ENCODE data around the gene METAP2.
"Not testable (repeated sequence)": the region's sequence is repeated elsewhere in the genome, so short reads cannot be mapped to it uniquely, and the experiment has no call there.

METAP2 gene

DNA sequence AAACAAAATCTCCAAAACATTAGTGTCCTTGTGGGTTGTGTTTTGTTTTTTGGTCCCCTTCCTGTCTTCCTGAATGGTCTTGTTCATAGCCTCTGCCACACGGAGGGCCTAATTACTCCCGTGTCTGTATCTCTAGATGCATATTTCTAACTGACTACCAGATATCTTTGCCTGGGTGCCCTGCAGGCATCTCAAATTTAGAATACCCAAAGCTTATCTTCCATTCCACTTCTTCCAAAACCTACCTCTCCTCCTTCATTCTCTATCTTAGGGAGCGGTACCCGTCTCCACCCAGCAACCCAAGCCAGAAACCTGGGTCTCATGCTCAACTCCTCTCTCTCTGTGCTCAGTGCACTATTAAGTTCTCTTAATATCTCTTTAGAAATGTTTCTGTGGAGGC lies 10.9 kb upstream of the METAP2 start:
- no peak for DNase-seq

DNA sequence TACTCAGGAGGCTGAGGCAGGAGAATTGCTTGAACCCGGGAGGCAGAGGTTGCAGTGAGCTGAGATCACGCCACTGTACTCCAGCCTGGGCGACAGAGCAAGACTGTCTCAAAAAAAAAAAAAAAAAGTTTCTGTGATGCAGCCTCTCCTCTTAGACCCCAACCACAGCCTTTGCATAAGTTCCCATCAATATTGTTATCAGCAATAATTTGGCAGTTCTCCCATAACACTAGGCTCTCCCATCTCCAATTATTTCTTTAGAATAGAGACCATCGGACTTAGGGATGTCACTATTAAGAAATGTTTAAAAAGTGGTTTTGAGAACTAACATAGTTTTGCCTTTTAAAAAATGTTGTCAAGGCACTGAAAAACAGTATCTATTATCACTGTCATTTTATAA lies 10.2 kb upstream of the METAP2 start:
- not testable (repeated sequence) for DNase-seq

DNA sequence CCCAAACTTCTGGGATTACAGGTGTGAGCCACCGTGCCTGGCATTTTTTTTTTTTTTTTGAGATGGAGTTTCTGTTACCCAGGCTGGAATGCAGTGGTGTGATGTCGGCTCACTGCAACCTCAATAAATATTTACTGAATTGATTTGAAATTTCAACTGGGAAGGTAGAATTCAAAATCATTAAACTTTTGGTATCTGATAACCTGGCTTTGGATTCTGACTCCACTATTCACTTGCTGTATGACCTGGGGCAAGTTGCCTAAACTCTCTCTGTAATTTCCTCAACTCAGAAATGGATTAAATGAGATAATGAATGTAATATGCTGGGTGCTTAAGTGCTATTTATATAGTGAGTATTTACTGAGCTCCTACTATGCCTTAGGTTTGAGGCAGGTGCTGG lies 8.7 kb upstream of the METAP2 start:
- DNase-seq, result no peak

DNA sequence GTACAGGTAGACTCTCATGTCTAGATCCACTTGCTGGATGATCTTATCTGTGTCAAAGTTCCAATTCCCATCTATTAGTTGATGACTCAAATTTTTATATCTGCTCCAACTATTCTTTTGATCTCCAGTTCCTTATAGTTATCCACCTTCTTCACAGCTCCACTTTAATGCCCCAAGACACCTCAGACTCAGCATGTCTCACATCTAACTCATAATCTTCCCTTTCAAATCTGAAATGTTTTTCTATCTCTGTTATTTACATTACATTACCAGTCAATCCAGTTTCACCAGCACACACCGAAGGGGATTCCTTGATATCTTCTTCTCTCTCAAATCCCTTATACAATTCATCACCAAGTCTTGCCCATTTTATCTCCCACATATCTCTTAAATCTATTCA lies 3.7 kb upstream of the METAP2 start:
- no peak for DNase-seq

DNA sequence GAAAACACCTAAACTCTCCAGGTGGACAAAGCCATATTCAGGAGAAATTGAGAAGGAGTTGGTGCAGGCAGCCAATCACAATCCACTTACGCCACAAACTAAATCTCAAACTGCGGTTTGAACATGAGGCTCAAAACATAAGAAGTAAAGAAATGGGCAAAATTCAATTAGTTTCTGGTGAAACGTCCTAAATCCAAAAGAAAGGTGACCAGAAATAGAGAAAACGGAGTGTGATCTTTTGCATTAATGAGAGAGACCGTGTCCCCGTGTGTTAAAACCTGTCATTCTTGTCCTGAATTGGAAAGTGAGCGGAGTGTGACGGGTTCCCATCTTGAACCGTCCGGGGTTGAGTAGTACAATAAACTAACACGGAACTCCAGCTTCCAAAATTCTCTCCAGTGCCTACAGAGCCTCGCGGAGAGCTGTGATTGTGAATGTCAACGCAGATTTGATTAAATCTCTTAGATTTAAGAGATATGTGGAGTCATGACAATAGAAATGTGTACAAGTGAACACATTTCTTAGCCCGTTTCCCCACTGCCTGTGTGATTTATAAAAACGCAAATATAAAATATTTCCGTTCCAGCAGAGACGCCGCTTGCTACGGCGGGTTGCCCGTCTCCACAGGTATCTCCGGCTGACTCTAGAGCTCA lies 595 bp upstream of the METAP2 start:
- DNase-seq, result peak; percentile 29

DNA sequence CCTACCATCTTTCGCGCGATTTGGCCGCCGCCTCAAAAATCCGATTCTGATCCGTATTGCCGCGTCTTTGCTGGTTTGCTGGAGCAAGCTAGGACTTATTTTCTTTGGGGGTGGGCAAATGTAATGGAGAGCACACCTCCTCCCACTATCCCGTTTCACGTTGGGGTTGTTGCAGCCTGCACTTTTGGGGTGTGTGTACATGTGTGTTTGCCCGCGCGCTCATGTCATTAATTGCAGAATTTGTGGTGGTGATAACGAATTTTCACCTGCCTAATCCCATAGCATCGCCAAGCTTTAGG lies 657 bp downstream of the METAP2 start:
- DNase-seq, result no peak

DNA sequence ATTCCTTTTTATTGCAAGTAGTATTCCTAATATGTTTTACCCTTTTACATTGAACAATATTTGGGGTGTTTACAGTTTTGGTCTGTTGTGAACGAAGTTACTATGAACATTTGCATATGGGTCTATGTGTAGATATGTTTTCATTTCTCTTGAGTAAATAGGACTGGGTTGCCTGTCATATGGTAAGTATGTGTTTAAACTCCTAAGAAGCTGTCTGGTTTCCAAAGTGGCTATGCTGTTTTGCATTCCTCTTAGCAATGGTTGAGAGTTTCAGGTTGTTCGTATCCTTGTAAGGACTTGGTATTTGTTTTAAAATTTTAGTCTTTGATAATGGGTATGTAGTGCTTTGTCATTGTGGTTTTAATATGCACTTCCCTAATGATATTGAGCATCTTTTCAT lies 6.3 kb downstream of the METAP2 start:
- DNase-seq, result no peak

DNA sequence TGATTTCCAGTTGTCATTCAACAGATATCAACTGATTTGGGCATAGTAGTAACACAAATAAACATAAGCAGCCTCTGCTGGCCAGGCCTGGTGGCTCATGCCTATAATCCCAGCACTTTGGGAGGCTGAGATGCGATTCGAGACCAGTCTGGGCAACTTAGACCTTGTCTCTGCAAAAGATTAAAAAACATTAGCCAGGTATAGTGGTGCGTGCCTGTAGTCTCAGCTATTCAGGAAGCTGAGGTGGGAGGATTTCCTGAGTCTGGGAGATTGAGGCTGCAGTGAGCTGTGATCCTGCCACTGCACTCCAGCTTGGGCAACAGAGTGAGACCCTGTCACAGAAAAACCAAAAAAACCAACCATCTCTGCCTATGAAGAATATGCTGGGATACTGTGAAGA lies 7.1 kb downstream of the METAP2 start:
- no peak for DNase-seq

DNA sequence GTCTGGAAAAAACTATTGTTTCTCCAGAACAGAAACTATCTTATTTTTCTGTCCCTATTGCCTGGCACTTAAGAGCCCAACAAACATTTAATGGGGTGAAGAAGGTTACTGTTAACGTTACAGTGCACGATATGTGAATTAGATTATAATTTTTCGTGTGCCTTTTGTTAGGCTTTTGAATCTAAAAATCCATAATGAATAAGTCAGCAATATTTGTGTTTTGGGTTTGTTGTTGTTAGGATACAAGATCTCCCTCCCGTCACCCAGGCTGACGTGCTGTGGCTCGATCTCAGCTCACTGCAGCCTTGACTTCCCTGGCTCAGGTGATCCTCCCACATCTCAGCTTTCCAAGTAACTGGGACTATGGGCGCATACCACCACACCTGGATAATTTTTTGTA lies 7.9 kb downstream of the METAP2 start:
- DNase-seq, result no peak

DNA sequence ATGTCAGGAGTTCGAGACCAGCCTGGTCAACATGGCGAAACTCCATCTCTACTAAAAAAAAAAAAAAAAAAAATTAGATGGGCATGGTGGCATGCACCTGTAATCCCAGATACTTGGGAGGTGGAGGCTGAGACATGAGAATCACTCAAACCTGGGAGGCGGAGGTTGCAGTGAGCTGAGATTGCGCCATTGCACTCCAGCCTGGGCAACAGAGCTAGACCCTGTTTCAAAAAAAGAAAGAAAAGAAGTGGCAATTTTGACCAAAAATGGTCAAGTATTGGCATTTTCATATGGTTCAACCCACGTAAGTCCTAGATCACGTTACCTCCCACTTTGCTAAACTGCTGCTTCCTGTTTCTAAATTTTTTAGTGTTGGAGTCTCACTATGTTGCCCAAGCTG lies 8.6 kb downstream of the METAP2 start:
- DNase-seq, result not testable (repeated sequence)

DNA sequence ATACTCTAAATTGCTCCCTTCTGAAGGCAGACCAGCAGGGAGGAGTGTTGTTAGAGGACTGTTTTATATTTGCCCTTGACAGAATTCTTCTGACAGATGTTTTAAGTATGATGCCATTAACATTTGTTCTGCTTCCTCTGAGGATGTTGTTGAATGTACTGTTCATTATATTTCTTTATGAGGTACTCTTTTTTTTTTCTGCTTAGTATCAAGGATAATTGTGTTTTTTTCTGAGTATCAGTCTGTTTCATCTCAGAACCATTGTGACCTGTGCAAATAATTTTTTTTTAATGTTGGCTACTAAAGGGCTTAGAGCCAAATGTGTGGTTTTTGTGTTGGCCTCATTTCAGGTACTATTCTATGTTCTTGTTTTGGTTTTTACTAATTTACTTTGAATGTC lies 10.6 kb downstream of the METAP2 start:
- DNase-seq, result no peak

DNA sequence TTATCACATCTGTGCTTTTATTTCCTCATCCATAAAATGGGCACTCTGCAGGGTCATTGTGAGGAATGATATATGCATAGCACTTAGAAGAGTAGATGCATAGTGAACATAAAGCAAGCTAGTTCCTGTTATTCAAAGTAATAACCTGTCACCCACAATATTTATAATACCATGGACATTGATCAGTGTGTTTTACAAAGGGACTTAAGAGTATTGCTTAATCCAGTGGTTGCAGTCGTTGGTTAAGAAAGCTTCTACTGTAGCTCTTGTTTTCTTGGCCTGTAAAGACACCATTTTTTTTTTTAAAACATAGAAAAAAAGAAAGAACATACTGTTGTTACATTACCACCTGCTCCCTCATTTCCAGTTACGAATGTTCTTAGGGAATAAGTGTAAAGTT lies 13.1 kb downstream of the METAP2 start:
- DNase-seq, result no peak

DNA sequence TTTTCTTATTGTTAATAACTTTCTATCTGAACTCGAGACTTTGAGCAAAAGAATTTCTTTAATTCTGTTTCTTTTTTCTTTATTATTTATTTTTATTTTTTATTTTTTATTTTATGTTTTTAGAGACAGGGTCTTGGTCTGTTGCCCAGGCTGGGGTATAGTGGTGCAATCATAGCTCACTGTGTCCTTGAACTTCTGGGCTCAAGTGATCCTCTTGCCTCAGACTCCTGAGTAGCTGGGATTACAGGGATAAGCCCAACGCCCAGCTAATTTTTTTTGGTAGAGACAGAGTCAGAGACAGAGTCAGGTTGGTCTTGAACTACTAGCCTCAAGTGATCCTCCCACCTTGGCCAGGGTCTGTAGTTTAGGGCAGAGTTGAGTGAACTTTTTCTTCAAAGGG lies 18.5 kb downstream of the METAP2 start:
- no peak for DNase-seq

DNA sequence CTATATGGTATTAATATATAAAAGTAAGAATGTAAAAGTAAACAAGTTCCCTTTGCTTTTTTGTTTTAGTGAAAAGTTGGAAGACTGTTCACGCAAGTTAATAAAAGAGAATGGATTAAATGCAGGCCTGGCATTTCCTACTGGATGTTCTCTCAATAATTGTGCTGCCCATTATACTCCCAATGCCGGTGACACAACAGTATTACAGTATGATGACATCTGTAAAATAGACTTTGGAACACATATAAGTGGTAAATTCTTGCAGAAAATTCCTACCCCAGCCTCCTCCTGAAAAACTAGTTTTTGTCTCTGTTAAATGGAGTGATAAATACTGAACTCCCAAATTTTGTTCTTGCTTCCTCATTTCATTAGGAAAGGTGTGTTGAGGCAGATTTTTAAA lies 20.9 kb downstream of the METAP2 start:
- no peak for DNase-seq

DNA sequence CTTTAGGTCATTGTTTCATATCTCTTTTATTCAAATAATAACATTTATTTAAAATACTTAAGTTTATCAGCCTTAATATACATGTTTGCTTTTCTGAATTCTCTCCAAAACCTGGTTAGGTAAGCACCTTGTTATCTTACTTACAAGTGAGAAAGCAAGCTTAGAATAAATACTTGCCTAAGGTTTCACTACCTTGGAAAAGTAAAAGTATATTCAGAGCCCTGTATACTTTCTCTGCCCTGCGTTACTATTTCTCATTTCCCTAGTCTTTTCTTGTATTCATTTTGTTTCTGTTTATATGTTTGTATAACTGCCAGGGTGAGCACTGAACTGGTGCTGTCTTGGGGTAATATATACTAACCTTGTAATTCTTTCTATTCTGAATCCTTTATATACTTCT lies 21.5 kb downstream of the METAP2 start:
- no peak for DNase-seq

DNA sequence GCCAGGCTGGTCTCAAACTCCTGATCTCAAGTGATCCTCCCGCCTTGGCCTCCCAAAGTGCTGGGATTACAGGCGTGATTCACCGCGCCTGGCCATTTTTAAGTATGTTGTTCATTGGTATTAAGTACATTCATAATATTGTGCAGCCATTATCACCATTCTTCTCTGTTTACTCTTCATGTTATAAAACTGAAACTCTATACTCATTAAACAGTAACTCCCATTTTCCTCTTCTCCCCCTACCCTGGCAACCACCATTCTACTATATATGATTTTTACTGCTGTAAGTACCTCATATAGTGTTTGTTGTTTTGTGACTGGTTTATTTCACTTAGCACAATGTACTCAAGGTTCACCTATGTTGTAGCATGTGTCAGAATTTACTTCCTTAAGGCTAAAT lies 23.1 kb downstream of the METAP2 start:
- DNase-seq, result no peak

DNA sequence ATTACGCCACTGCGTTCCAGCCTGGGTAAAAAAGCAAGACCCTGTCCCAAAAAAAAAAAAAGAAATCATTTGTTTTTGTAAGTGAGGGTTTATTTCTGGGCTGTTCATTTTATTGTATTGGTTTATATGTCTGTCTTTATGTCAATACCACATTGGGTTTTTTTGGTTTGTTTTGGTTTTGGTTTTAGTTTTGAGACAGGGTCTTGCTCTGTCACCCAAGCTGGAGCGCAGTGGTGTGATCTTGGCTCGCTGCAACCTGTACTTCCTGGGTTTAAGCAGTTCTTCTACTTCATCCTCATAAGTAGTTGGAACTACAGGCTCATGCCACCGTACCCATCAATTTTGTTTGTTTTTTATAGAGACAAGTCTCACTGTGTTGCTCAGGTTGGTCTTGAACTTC lies 25.0 kb downstream of the METAP2 start:
- no peak for DNase-seq

DNA sequence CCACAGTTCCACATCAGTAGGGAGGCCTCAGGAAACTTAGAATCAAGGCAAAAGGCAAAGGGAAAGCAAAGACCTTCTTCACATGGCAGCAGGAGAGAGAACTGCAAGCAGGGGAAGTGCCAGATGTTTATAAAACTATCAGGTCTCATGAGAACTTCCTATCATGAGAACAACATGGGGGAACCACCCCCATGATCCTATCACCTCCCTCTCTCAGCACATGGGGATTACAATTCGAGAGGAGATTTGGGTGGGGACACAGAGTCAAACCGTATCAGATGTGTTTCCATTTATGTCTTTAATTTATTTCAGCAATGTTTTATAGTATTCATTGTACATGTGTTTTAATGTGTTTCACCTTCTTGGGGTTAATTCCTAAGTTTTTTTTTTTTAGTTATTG lies 25.8 kb downstream of the METAP2 start:
- DNase-seq, result no peak

DNA sequence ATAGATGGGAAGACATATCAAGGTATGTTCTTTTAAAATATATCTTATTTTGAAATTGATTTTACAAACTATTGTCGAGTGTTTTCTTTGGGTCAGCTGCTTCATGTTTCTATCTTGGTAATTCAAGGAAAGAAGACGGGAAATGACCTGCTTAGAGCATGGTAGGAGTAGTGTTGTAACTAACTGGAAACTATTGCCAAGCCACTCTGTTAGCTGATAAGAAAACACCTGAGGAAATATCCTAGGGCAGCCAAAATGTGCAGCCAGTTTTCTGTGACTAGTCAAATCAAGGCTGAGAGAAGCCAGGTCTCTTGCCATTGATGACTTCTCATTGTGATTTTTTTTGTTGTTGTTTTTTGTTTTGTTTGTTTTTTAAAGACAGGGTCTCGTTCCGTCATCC lies 30.2 kb downstream of the METAP2 start:
- DNase-seq, result no peak

DNA sequence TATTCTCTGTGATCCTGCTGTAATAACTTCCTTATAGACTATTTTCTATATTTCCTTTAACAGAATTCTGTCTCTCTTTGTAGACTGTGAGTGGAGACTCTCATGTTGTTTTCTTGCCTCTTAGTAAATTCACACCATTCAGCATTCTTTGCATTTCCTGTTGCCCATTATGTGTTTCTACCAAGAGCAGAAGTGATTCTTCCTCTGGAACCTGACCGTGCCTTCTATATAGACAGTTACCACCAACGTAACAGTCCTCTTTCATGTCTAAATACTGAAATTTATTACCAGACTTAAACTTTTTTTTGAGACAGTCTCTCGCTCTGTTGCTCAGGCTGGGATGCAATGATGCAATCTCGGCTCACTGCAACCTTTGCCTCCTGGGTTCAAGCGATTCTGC lies 31.1 kb downstream of the METAP2 start:
- DNase-seq, result no peak

DNA sequence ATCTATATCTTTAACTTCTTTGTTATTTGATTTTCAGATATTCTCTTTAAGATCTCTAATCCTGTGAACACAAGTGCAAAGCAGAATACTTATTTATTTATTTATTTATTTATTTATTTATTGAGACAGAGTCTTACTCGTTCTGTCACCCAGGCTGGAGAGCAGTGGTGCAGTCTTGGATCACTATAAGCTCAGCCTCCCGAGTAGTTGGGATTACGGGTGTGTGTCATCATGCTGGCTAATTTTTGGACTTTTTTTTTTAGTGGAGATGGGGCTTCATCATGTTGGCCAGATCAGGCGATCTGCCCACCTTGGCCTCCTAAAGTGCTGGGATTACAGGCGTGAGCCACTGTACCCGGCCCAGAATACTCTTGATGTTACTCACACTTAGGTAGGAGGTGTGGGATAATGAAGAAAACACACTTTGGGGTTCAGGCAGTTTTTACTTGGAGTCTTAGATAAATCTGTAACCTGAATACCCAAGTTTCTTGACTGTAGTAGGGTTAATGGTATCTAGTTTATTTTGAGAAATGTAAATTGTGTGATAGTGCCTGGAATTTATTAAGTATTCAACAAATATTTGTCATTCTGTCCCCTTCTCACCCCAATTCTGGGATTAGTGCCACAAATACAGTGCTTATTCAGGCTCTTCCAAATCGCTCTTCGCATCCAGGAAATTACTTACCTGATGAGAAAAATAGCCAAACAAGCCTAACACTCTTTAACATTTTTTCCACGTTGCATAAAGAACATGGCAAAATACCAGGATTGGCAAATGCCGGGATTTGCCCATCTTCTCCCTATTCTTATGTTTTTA lies 33.0 kb downstream of the METAP2 start:
- DNase-seq, result no peak

DNA sequence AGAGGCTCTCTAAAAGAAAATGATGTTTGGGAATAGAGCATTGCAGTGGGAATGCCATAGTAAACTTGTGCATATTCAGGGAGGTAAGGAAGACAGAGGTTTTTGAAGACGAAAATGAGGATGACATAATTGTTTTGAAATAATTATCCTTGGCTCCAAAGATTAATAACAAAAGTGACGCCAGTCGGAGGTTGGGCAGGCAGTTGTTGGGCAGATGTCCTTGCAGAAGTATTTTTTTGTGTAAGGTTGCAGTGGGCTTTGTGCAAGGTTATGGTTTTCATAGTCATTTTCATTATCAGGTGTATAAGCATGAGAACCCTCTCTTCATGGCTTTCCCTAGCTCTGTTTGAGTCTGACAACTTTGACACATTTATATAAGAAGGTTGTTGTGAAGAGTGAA lies 35.3 kb downstream of the METAP2 start:
- no peak for DNase-seq

DNA sequence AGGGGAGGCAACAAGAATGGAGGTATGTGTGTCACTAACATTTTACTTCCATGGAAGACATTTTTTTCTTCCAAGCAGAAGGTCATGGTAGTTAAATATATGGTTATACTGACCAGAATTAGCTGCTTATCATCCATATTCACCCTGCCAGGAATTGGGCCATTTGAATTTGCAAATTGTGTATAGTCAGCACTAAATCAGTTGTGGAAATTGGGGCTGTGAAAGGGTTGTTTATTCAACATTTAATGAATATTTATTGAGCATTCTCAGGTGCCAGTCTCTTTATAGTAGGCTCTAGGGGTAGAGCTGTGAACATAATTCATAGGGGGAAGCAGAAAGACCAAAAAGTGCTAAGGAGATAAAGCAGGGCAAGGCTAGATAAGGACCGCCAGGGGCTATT lies 38.0 kb downstream of the METAP2 start:
- DNase-seq, result no peak

DNA sequence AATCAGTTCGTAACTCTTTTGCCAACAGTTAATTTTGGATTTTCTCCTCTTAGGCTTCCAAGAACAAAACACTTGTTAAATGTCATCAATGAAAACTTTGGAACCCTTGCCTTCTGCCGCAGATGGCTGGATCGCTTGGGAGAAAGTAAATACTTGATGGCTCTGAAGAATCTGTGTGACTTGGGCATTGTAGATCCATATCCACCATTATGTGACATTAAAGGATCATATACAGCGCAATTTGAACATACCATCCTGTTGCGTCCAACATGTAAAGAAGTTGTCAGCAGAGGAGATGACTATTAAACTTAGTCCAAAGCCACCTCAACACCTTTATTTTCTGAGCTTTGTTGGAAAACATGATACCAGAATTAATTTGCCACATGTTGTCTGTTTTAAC lies 39.6 kb downstream of the METAP2 start:
- DNase-seq, result no peak

DNA sequence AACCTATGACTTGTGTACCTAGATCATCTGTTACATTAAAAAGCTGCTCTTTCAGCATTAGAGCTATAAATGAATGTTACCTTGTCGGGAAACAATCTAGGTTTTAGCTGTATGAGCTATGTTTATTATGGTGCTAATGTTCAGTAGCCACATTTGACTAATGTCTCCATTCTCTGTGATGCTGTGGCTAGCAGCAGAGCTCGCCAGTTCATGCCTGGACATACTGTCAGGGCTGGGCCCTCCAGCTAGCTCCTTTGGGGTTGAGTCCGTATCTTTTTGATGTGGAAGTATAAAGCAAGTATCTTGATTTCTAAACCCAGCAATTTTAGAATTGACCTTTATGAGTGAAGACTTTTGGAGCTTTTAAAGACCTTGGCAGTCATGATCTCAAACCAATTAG lies 41.2 kb downstream of the METAP2 start:
- no peak for DNase-seq

Data from stimulated activated CD4-positive, alpha-beta T cell treated with anti-CD3 and anti-CD28 coated beads, Interleukin-4, amount 100 ng/mL, for 24 hours (primary cell).